GM10847 (cell line): Measurements from ENCODE around the gene PTP4A1.

Source experiments
- POLR2A ChIP-seq: IDR thresholded peaks from 2 replicates; pipeline ENCODE4 v1.6.1; 2011; ENCODE audit not compliant: insufficient read length; ENCODE audit errors: extremely low read depth

Gene PTP4A1

DNA sequence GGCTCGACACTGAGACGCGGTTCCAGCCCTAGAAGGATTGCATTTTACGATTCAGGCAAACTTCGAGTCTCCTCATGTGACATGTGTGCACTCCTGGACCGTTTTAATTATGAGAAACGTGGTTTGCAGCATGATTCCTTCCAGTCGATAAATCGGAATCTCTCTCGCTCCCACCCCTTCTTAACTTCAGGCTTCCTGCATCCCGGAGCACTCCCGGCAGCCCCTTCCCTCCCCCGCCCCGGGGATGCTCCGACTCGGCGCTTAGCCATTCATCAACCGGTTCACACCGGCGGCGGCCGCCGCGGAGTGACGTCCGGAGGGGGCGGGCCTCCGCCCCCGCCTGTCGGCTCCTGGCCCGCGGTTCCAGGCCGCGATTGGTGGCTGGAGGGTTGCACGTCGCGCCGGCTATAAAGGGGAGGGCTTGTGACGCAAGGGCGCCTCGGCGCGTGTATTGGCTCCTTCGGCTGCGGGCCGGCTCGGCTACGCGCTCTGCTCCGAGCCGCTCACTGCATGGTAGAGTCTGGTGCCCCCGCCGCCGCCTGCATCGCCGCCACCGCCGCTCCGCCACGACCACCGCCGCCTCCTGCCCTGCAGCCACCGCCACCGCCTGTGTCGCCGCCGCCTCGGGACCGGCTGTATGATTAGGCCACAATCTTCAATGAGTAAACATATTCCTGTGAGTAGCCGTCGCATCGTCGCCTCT, at the start of gene PTP4A1, which contains the start of gene LOC128125822:
Gene PTP4A1 (plus strand): TSS at position 437 of the 703 bp plus-strand sequence. CDS start 4,401 bp downstream, outside the sequence.
Gene LOC128125822 (plus strand): TSS at position 437 of the 703 bp plus-strand sequence.
- TF ChIP-seq POLR2A = peak; percentile 81

DNA sequence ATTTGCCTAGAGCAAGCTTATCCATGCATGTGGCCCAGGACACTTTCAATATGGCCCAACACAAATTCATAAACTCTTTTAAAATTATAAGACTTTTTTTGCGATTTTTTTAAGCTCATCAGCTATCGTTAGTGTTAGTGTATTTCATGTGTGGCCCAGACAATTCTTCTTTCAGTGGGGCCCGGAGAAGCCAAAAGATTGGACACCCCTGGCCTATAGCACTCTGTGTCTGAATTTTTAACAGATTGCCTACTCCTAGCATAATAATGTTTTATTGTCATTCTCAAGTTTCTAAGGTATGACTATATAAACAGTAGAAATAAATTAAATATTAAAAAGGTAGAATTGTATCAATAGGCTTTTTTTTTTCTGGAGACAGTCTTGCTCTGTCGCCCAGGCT, 48.6 kb upstream of the PTP4A1 start:
- no peak for TF ChIP-seq POLR2A

DNA sequence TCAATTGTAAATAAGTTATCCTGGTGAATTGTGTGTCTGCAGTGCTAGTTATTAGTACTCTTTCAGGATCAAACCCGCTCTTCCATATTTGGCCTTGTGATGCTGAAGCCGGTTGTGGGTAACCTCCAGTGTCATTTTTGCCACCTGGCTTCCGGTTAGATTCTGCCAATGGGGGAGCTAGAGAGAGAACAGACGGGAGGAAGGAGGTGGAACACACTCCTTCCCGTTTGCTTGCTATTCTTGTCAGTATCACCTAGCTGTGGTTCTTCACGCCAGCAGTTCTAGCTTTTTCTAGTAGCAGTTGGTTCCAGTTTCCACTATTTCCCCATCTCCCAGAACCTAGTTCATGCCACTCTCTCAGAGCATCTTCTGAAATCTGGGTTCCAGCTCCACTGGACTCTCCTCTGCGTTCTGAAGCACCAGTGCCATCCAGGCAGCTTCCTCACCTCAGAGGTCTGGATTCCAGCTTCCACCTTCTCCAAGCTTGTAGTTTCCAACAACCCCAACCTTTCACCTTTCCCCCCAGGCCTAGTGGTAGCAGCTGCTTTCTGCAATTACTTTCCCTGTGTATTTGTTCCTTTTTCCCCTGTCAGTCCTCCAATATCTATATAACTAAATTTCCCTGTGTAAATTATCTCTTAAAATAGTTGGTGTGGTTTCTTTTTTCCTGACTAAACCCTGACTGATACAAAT, 46.9 kb upstream of the PTP4A1 start:
- TF ChIP-seq POLR2A = no peak

DNA sequence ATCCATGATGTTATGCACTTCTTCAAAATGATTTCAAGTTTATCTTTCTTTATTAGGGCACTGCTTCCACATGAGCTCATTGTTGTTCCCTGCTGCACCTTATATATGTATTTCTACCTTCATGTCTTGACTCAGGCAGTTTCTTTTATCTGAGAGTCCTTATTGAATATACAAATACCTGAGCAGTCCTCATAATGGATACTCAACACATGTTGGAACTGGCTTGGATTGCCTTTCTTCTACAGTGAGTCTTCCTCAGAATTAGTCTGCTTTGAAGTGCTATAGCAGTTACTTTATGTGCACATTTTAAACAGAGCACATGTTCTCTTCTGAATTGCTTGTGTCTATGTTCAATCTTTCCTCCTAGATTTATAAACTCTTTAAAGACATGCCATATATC, 45.3 kb upstream of the PTP4A1 start:
- TF ChIP-seq POLR2A = no peak

DNA sequence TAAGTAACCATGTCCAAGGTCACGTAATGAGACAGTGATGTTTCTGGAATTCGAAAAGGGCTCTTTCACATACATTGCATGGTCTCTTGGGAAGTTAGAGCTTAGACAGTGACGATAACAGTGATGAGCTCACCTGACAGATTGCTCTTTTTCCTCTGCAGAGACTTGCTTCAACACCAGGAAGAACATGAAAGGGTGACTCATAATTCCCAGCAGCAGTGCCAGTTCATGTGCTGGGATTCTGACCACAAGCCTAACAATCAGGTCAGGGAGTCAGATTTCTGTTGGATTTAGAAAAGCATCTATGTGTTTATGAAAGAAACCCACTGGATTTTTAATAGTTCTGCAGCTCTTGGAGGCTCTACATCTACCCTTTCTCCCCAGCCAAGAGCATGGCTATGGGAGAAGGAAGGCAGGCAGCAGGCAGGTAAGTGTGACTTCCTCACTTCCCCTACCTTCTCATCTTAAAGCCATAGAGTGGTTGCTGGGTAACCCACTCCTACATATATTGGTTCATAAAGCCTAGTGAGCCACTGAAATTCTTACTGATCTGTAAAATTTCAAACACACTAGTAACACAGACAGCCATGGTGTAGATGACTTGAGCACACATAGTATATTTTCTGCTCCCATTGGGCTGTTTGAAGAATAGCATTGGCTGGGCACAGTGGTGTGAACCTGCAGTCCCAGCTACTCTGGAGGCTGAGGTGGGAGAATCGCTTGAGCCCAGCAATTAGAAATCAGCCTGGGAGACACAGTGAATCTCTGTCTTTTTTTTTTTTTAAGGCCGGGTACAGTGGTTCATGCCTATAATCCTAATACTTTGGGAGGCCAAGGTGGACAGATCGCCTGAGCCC, 44.4 kb upstream of the PTP4A1 start:
- no peak for TF ChIP-seq POLR2A

DNA sequence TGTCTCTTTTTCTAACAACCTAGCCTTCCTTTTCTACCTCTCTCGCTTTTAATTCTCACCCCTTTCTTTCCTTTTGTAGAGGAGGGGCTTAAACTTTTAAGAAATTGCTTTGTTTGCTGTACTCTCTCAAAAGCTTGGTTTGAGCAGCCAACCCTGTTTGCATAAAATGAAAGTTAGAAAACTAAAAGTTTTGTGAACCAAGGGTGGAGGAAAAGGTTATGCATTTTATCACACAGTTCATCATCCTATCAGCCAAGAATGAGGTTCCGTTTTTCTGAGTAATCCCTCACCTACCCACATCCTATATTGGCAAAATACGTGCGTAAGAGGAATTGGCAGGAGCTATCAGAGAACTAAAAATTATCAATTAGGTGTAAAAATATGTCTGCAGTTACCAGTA, 42.8 kb upstream of the PTP4A1 start:
- TF ChIP-seq POLR2A = no peak

DNA sequence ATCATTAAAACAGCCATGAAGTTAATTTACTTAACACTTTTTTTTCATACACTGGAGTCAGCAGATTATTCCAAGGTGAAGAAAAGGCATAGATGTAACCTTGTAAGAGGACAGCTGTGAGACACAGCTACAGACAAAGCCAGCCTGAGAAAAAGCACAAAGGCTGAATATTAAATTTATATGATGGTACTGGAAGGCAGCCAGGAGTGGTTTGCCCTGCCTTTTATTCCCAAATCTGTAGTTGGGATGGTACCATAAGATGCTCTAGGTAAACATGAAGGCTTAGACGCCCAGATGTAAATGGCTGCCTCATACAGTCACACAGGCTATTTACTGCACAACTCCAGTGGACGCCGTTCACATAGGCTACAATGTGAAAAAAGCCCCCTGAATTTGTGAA, 42.1 kb upstream of the PTP4A1 start:
- TF ChIP-seq POLR2A = no peak

DNA sequence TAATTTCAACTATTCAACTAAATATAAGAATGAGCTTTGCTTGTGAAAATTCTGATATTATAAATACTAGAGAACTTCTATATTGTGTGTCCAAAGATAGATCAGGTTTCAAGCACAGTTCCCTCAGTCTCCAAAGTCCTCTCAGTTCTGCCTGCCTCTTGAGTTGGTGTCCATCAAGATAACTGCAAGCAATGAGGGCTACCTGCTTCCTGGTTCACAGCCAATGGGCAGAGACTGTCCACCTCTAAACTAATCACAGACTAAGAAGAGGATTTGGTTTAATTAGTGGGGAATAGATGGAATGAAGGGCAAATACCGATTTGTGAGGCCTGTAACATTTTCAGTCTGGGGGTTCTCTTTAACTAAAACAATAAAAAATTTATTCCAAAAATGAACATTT, 41.3 kb upstream of the PTP4A1 start:
- no peak for TF ChIP-seq POLR2A

DNA sequence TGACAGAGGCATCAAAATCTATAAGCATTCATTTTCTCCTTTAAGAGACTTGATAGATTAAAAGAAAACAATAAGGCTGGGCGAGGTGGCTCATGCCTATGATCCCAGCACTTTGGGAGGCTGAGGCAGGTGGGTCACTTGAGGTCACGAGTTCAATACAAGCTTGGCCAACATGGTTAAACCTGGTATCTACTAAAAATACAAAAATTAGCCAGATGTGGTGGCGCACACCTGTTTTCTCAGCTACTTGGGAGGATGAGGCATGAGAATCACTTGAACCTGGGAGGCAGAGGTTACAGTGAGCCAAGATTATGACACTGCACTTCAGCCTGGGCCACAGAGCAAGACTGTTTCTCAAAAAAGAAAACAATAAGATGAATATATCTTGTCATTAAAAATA, 39.3 kb upstream of the PTP4A1 start:
- no peak for TF ChIP-seq POLR2A

DNA sequence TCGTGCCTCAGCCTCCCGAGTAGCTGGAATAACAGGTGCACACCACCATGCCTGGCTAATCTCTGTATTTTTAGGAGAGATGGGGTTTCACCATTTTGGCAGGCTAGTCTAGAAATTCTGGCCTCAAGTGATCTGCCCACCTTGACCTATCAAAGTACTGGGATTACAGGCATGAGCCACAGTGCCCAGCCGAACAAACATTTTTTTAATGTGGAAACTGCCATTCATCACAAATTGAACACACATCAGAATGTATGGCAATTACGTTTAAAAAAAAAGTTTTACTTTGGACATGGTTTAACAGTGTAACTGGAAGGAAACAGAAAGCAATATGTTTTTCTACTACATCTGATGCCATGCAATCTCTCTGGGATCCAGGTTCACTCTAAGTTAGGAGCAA, 38.3 kb upstream of the PTP4A1 start:
- TF ChIP-seq POLR2A = no peak

DNA sequence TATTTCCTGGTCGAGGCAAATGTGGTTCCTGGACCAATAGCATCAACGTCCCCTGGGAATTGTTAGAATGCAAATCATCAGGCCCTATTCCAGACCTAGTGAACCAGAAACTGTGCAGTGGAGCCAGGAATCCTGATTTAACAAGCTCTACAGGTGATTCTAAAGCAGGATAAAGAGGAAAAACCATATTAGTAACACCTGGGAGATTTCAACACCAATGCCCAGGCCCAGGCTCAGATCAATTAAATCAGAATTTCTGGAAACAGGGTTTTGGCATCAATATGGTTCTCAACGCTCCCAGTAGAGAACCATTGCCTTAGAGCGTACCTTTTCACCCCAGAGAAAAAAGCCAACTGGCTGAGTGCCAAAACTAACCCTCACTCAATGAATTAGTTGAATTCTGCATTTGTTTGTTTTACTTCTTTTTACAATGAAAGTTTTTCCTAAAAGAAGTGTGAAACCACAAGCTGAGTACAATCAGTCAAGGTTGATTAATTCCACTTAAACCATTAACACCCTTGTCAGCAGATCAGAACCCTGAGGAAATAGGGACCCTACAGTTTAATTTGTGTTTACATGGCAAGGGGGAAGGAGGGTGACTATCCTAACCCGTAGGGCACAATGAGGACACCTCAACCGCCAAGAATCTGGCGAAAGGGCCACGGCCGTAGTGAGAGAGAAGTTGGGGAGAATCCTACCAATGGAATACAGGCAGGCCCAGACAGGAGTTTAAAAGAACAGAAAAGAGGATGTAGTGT, 34.9 kb upstream of the PTP4A1 start:
- no peak for TF ChIP-seq POLR2A

DNA sequence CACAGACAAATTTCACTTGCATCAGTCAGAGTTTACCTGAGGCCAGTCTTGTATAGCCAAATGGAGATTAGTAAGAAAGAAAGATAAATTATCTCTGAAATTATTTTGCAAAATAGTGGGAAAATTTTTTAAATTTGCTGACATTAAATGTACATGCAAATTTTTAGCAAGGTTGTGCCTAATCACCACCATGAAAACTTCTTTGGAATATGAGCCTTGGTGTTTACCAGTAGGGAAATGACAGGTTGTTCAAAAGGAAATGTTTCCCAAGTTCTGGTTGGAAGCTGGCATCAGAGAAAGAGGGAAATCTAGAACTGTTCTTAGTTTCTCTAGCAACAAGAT, 34.4 kb upstream of the PTP4A1 start:
- TF ChIP-seq POLR2A = no peak

DNA sequence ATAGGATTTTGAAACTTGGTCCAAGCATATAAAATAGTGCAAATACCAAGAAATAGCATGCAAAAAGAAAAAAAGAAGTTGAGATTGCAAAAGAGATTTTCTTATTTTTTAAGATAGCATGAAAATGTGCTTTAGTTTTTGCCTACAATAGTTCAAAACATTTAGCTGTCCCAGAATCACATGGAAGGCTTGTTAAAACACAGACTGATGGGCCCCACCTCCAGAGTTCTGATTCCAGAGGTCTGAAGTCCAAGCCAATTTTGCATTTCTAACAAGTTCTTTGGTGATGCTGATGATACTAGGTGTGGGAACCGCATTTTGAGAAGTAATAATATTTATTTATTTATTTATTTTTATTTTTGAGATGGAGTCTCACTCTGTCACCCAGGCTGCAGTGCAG, 33.7 kb upstream of the PTP4A1 start:
- TF ChIP-seq POLR2A = no peak

DNA sequence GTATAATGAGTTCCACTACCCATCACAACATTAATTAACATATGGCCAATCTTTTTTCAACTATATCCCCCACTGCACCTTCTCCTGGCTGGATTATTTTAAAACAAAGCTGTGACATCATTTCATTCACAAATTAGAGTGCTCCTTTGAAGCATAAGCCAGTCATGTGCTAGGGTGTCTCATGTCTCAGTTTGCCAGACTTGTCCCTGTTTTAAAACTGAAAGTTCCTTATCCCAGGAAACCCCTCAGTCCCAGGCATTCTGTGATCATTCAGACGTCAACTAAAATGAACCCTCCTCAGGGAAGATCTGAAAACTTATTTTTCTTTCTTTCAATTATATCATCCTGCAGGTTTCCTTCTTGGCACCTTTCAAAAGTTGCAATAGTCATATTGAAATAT, 29.3 kb upstream of the PTP4A1 start:
- no peak for TF ChIP-seq POLR2A

DNA sequence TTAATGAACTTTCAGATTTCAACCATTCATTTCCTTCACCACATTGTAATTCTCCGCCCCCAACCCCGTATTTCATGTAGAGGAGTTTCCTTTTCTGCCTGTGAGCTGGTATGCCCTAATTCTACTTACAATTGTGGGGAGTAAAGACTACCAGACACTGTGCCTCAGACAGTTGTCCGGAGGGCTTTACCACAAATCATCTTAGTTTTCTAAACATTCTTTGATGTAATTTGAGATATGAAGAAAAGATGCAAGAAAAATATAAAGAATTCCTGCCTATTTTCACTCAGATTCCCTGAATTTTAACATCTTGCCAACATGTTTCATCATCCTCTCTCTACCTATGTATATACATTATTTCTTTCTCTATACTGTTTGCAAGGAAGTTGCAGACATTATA, 28.3 kb upstream of the PTP4A1 start:
- no peak for TF ChIP-seq POLR2A
